Measurements from ENCODE around the gene ABLIM1. TPM values are rescaled to one million over a fixed set of nuclear protein-coding genes. Genes with fewer than 3 reads are reported as not detected.

ABLIM1 gene
- total and polyA plus RNA-seq, 2 of the 4 experiments (the other 2 are of a cell fraction): 7.7 to 9.9 TPM

DNA sequence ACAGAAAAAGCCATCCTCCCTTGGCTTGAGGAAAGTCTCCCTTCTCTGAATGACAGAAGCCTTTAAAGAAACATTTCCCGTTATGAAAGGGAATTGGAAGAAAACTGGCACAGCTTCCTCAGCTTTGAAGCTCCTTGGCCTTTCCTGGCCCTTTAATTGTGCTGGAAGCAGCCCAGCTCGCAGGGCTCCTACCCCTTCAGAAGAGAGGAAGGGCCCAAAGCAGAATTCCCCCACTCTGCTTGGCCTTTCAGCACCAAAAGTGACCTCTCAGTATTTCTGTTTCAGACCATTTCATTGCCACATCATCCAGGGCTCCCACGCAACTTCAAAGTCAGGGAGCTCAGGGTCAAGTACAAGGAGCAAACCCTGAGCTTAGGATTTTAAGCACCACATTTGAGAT lies 258.0 kb downstream of the ABLIM1 start:
- no peak overlapping the region for H3K56ac ChIP-seq (ENCODE audit: extremely low read depth, insufficient read depth, low read length)
- no peak overlapping the region for H3K4me2 ChIP-seq (ENCODE audit: low read depth, low read length)
- no peaks in the 10 kb centered on the region for H3K9me3 ChIP-seq (ENCODE audit: control insufficient read depth, insufficient read depth, low read length)
- H3K4me3 ChIP-seq (ENCODE audit: insufficient read depth, low read depth, low read length): no peak overlapping the region
- no peaks in the 10 kb centered on the region for H3K9me1 ChIP-seq (ENCODE audit: insufficient read depth, low read length)
- H2BK5ac ChIP-seq (ENCODE audit: low read depth, low read length, poor library complexity, severe bottlenecking): no peak overlapping the region
- H2BK120ac ChIP-seq (ENCODE audit: low read depth, low read length): no peak overlapping the region
- no peak overlapping the region for H2AK9ac ChIP-seq (replicated peaks; ENCODE audit: low read depth, low read length, poor library complexity)
- H3K36me3 ChIP-seq (ENCODE audit: control insufficient read depth, insufficient read depth, low read length): no peaks in the 10 kb centered on the region
- no peak overlapping the region for H4K91ac ChIP-seq (ENCODE audit: insufficient read depth, low read depth, low read length)
- no peak for DNase-seq
- ChIA-PET POLR2A (ENCODE audit: unreplicated experiment) (no interaction called here), CTCF (interaction anchor here (1.1 kb wide), 1 partner anchor 96 kb away, joined by 3 read pairs; no protein-coding TSS in a partner anchor)
- H3K23ac ChIP-seq (ENCODE audit: low read depth, low read length): no peak overlapping the region
- no peak overlapping the region for H4K5ac ChIP-seq (ENCODE audit: low read depth, low read length)
- H3K9ac ChIP-seq (ENCODE audit: low read depth, low read length): no peak overlapping the region
- TF ChIP-seq RAD21 (IDR thresholded peaks at IDR 0.05; ENCODE audit: low read length): no peak
- no peak for TF ChIP-seq MAZ (IDR thresholded peaks at IDR 0.05; ENCODE audit: borderline replicate concordance, low read depth, low read length)
- TF ChIP-seq, protein P1, sequence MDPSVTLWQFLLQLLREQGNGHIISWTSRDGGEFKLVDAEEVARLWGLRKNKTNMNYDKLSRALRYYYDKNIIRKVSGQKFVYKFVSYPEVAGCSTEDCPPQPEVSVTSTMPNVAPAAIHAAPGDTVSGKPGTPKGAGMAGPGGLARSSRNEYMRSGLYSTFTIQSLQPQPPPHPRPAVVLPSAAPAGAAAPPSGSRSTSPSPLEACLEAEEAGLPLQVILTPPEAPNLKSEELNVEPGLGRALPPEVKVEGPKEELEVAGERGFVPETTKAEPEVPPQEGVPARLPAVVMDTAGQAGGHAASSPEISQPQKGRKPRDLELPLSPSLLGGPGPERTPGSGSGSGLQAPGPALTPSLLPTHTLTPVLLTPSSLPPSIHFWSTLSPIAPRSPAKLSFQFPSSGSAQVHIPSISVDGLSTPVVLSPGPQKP (IDR thresholded peaks at IDR 0.05; ENCODE audit: borderline replicate concordance, low read depth, low read length): no peak
- TF ChIP-seq SMC3 (IDR thresholded peaks at IDR 0.05; ENCODE audit: low read depth, low read length): no peak
- no peak for TF ChIP-seq RCOR1 (IDR thresholded peaks at IDR 0.05; ENCODE audit: insufficient replicate concordance, low read length)
- TF ChIP-seq BHLHE40 (IDR thresholded peaks at IDR 0.05; ENCODE audit: low read depth, low read length): no peak
- TF ChIP-seq RFX5 (IDR thresholded peaks at IDR 0.05; ENCODE audit: low read depth, low read length): no peak
- no peak for TF ChIP-seq MXI1 (IDR thresholded peaks at IDR 0.05; ENCODE audit: borderline replicate concordance, low read depth, low read length)
- no peak for TF ChIP-seq CEBPB (IDR thresholded peaks at IDR 0.05; ENCODE audit: low read depth, low read length)
- no peak for TF ChIP-seq NFE2L2 (IDR thresholded peaks at IDR 0.05; ENCODE audit: low read depth, low read length)
- no peak for TF ChIP-seq CHD1 (IDR thresholded peaks at IDR 0.05; ENCODE audit: low read depth, low read length)
- no TSS peak for BruUV-seq (replicated peaks)
- no peak overlapping the region for H2AFZ ChIP-seq (replicated peaks; ENCODE audit: low read length, poor library complexity)
- H2BK15ac ChIP-seq (ENCODE audit: low read depth, low read length): no peak overlapping the region
- H3K4ac ChIP-seq (ENCODE audit: low read depth, low read length): no peak overlapping the region
- H4K20me1 ChIP-seq (ENCODE audit: insufficient read depth, low read length): no peaks in the 10 kb centered on the region
- intact Hi-C loops (cut with micrococcal nuclease) (no loop called here), dilution Hi-C loops (cut with HindIII; ENCODE audit: low sequenced_read_pairs, unreplicated experiment) (no loop called here), in situ Hi-C loops (cut with MboI; ENCODE audit: low sequenced_read_pairs) (no loop called here)
- H2AK5ac ChIP-seq (ENCODE audit: low read depth, low read length): no peak overlapping the region
- no peak overlapping the region for H3K14ac ChIP-seq (replicated peaks; ENCODE audit: low read depth, low read length)
- H3K27ac ChIP-seq (ENCODE audit: insufficient read depth, low read length): no peak overlapping the region
- no peaks in the 10 kb centered on the region for H3K79me1 ChIP-seq (ENCODE audit: low read depth in 1 of 2, low read length in 2 of 2)
- H2BK20ac ChIP-seq (ENCODE audit: low read depth, low read length): no peak overlapping the region
- ATAC-seq (ENCODE audit: low read depth): no peak
- H4K8ac ChIP-seq (ENCODE audit: low read depth in 2 of 2, low read length in 2 of 2): no peak overlapping the region
- WGBS, 2 experiments (ENCODE audit: extremely low coverage in 2 of 2, insufficient read length in 1 of 2): no CpG with 5 or more reads among the region's 3 CpGs
- peaks cover 56% of the 10 kb centered on the region for H3K27me3 ChIP-seq (ENCODE audit: control insufficient read depth, insufficient read depth, low read length)
- H3K18ac ChIP-seq (ENCODE audit: low read depth, low read length): no peak overlapping the region
- H3K4me1 ChIP-seq (ENCODE audit: control insufficient read depth, insufficient read depth, low read length): no peaks in the 10 kb centered on the region

Measured in IMR-90 (cell line).